ENCODE data around the gene SBNO2.
A peak's percentile ranks its signal among the peaks of the same experiment; 100 is the strongest.
"Not testable (repeated sequence)": the region's sequence is repeated elsewhere in the genome, so short reads cannot be mapped to it uniquely, and the experiment has no call there.

SBNO2 gene

GRCh38 chr19:1208830-1209229, 34.8 kb upstream of the SBNO2 start:
- DNase-seq = not testable (repeated sequence)

- DNase-seq = no peak
Measured at GRCh38 chr19:1206864-1207450, 32.9 kb upstream of the SBNO2 start.

GRCh38 chr19:1206150-1206863, 32.2 kb upstream of the SBNO2 start:
- no peak for DNase-seq

GRCh38 chr19:1205114-1206099, 31.3 kb upstream of the SBNO2 start, which contains the start of gene STK11:
STK11 (plus strand) TSS chr19:1205778; CDS start chr19:1206914, 1,136 bp downstream.
- DNase-seq = peak; percentile 98

- DNase-seq = not testable (repeated sequence)
Measured at GRCh38 chr19:1200614-1201013, 26.5 kb upstream of the SBNO2 start.

DNA sequence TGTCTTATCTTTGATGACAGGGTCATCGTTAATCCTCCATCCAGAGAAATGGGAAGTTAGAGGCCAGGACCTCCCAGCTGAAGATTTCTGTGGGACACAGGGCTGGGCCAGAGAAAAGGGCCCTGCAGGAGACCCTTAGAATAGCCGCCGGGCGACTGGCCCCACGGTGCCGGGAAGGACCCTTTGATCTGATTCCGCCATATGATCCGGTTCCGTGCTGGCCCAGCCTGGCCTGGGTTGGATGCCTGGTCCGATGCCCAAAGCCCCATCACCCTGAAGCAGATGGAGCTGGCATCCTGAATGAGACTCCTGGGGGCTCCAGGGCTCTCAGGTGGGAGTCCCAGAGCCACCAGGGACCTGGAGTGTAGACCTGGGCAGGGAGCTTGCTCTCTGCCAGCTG, 25.5 kb upstream of the SBNO2 start:
- DNase-seq = no peak

- no peak for DNase-seq
Measured at GRCh38 chr19:1189419-1189818, 15.4 kb upstream of the SBNO2 start.

DNA sequence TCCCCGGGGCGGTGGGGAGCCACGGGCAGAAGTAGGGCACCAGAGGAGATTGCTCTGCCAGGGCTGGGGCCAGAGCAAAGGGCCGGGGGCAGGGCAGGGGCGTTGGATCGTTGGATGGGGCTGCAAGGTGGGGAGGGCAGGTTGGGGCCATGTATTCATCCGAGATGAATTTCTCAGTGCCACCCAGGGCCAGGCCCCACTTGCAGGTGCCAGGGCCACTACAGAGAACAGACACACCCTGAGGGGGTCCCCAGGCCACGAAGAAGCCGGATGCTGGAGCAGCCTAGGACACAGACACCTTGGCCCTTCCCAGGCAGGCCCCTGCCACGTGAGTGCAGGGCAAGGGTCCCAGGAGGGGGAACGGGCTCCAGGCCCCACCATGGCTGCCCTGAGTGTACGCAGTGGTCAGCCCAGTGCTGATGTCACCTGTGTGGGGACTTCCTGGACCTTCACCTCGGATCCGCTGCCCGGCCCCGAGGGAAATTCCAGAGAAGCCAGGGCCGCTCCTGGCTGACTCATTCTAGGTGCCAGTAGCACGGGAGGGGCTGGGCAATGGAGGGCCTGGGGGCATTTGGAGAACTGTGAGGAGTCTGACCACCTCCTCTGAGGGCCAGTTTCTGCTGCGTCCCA, 9.6 kb upstream of the SBNO2 start:
- DNase-seq = no peak

DNA sequence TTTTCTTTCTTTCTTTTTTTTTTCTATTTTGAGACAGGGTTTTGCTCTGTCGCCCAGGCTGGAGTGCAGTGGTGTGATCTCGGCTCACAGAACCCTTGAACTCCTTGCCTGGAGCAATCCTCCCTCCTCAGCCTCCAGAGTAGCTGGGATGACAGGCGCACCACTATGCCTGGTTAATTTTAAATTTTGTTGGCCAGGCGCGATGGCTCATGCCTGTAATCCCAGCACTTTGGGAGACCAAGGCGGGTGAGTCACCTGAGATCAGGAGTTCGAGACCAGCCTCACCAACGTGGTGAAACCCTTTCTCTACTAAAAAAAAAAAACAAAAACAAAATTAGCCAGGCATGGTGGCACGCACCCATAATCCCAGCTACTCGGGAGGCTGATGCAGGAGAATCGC, 8.7 kb upstream of the SBNO2 start:
- no peak for DNase-seq

GRCh38 chr19:1182068-1182467, 8.0 kb upstream of the SBNO2 start:
- no peak for DNase-seq

DNA sequence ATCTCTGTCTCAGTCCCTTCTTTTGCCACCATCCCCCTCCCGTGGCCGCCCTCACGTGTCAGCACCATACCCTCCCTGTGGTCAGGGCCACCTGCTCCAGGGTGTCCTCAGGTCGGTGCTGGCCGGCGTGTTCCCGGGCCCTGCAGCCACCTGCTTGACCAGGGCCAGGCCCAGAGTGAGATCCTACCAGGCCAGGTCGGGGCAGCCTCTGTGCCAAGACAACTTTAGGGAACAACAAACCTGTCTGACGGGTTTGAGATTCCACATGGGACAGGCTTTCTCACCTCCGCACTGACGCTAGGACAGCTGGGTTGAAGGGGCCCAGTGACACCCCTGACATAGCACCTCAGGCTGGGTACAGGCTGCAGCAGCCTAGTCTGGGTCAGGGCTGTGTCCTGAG, 7.5 kb upstream of the SBNO2 start:
- DNase-seq = no peak

GRCh38 chr19:1177322-1178114, 3.5 kb upstream of the SBNO2 start:
- DNase-seq = no peak

GRCh38 chr19:1173159-1173844, 766 bp downstream of the SBNO2 start:
- DNase-seq = no peak

DNA sequence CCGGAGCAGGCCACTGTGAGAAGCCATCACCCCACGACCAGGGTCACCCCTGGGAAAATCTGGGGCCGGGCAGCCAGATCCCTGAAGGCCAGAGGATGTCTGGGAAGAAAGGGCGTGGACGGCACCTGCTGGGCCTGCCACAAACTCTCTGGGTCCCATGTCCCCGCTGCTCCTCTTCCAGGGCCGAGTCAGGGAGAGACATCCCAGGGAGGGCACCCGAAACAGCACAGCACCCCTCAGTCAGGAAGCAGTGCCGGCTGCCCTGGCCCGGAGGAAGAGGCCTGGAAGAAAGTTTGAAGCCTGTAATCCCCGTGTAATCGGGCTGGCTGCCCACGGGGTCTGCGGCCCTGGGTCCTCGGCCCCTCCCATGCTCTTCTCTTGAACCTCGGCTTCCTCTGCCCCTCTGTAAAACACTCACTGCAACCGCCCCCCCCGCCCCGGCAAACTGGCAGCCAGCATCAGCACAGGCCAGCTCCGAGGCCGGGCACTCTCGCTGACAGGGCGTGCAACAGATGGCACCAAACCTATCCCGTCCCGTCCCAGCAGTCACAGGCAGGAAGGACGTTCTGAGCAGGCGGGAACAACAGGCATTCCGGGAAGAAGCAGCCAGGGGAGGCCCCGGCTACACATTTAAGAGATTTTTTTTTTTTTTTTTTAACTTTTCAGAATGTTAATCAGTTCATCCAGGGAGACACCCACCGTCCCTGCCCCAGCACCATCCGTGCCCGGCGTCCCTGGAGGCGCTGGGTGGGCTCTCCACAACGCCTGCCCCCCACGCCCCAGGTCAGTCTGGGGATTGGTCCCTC, 1.5 kb downstream of the SBNO2 start:
- DNase-seq = no peak

DNA sequence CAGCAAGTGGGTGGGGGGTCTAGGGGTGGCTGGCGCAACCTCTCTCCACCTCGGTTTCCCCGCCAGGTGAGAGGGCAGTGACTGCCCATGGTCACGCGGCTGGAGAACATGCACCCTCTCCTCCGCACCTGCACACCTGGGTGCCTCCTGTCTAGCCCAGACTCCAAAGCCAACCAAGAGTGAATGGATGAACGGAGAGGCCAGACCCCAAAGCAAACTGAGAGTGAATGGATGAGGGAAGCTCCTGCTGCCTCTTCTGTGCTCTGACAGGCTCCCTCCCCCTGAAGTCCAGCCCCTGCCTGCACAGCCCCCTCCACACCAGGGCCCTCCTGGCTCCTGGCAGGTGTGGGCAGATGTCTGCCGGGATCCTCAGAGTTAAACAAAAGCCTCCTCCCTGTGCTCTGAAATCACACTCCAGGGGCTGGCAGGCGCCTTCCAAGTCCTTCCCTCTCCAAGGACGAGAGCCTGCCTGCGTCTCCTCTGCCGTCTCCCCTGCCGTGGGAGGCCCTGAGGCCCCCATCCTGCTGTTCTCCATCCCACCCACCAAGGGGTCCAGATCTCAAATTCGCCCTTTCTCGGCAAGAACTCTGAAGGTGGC, 2.2 kb downstream of the SBNO2 start:
- DNase-seq = peak; percentile 52

GRCh38 chr19:1170938-1171754, 2.9 kb downstream of the SBNO2 start:
- DNase-seq = no peak

GRCh38 chr19:1169921-1170885, 3.9 kb downstream of the SBNO2 start:
- no peak for DNase-seq

GRCh38 chr19:1169411-1169791, 4.7 kb downstream of the SBNO2 start:
- no peak for DNase-seq
